AG04449 (cell line): ENCODE results near the gene AJUBA.

Experiments
- CTCF ChIA-PET: fragments of 350-600 bp; formaldehyde crosslinking; extraction: SDS; loops from one replicate; lab custom pipeline; 2021; ENCODE audit warnings: antibody characterized with exemption; lab: Yijun Ruan, JAX
- POLR2A ChIA-PET: fragments of 400-600, 350-600 bp; formaldehyde crosslinking; extraction: SDS; loops from one replicate; lab custom pipeline; 2020; ENCODE audit warnings: antibody characterized with exemption, inconsistent platforms; lab: Yijun Ruan, JAX
- DNase-seq: peaks from one replicate; pipeline ENCODE4 v3.0.0-alpha.2; 2010; ENCODE audit warnings: low read depth, low spot score
- H3K4me3 ChIP-seq: 2 replicates; pipeline ENCODE4 v1.5.1; 2011; ENCODE audit warnings: low read depth, mild to moderate bottlenecking, control low read depth, low read length
- TF ChIP-seq, protein P1 (sequence below): IDR thresholded peaks from one replicate; pipeline ENCODE4 v1.5.1; 2011; ENCODE audit warnings: mild to moderate bottlenecking, moderate library complexity, low read length, control low read depth, inconsistent platforms; ENCODE audit not compliant: insufficient read depth; ENCODE audit errors: missing control alignments

AJUBA gene

DNA sequence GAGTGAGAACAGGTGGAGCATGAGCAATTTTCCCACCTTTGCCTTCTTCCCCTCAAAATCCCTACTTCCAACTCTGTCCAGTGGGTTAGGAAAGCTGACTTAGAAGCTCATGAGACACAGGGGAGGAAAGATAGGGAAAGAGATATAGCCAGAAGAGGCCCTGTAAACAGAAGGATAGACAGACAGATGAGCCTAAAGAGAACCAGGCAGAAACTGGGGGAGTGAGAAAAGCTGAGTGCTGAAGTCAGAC, 5.0 kb downstream of the AJUBA start:
- TF ChIP-seq, protein P1, sequence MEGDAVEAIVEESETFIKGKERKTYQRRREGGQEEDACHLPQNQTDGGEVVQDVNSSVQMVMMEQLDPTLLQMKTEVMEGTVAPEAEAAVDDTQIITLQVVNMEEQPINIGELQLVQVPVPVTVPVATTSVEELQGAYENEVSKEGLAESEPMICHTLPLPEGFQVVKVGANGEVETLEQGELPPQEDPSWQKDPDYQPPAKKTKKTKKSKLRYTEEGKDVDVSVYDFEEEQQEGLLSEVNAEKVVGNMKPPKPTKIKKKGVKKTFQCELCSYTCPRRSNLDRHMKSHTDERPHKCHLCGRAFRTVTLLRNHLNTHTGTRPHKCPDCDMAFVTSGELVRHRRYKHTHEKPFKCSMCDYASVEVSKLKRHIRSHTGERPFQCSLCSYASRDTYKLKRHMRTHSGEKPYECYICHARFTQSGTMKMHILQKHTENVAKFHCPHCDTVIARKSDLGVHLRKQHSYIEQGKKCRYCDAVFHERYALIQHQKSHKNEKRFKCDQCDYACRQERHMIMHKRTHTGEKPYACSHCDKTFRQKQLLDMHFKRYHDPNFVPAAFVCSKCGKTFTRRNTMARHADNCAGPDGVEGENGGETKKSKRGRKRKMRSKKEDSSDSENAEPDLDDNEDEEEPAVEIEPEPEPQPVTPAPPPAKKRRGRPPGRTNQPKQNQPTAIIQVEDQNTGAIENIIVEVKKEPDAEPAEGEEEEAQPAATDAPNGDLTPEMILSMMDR: no peak
- ChIA-PET CTCF (interaction anchor here (0.8 to 32.7 kb wide), 11 partner anchors 8 to 420 kb away, joined by 3 to 1423 read pairs (median 7); partner anchors contain the start of genes AJUBA, CDH24, HAUS4 and PSMB11), POLR2A (interaction anchor here (0.6 to 3.2 kb wide), 8 partner anchors 8 to 100 kb away, joined by 3 to 18 read pairs (median 4); partner anchors contain the start of genes HAUS4 and PRMT5)
- no peak for DNase-seq
- H3K4me3 ChIP-seq: no peak overlapping the region; the same call in 1 of the 2 replicates

DNA sequence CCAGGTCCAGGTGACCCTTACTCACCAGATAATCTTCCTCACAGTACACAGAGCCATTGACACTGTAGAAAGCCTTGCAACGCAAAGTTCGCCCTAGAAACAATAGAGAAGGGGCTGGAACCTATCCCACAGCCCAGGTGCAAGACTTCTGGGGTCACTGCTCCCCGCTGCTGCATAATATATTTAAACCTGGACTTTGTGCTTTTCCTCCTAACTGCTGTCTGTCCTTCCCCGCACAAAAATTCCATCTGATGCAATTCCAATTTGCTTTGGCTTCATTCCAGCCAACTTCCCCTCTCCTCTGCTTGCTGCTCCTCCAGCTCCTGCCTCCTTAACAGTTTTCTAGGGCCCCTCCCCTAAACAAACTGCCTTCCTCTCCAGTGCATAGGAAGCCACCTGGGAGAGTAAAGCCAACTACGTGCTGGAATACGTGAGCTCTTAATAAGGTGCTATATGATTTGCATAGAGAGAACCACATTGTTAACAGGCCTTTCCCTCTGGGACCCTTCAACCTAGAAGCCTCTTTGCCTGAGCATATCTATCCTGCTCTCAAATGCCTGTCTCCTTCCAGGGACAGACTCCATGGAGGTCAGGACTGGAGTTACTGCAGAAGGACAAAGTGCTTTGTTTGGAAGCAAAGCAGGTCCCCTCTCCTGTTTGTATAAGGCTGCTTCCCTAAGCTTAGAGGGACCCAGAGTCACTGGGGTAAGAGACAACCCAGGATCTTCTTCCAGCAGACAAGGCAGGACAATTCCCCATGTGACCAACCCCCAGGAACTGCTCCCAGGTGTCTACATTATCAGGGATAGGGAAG, 5.5 kb downstream of the AJUBA start:
- ChIA-PET POLR2A (interaction anchor here (1.0 to 3.2 kb wide), 6 partner anchors 8 to 101 kb away, joined by 3 to 18 read pairs (median 4); partner anchors contain the start of genes HAUS4 and PRMT5), CTCF (interaction anchor here (1.4 to 32.7 kb wide), 11 partner anchors 9 to 420 kb away, joined by 3 to 1423 read pairs (median 7); partner anchors contain the start of genes AJUBA, CDH24, HAUS4 and PSMB11)
- TF ChIP-seq, protein P1: no peak
- no peak for DNase-seq
- H3K4me3 ChIP-seq: peak overlapping the region; percentile 21

DNA sequence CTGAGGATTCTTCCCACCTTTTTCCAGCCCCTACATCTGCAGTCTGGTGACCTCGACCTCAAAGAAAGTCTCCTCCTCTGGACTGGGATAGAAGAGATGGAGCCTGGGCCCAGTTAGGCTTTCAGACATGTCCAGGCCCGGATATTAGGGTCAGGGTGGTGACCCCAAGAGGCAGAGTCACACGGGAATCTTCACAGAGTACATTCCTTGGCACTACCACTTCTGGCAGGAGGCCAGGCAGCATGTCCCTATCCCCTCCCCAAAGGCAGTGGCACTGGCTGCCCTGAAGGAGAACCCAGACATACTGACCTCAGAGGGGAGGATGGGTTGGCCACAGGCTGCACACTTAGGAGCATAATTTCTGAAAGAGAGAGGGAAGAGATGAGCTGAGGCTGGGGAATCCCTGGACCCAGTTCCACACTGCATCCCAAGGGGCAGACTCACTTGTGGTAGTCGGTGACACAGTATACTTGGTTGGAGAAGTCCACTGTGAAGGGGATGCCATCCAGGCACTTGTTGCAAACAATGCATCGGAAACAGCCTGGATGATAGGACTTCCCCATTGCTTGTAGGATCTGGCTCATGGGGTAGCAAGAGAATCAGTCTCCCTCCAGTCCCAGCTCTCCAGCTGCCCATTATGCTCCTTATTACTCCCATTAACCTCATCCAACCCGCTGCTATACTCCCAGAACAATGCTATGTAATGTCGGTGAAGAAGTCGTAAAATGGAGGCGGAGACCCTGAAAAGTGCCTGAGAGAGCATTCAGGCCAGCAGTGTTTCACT, 7.6 kb downstream of the AJUBA start:
- CTCF ChIA-PET: interaction anchor here (1.0 to 32.7 kb wide), 10 partner anchors 8 to 411 kb away, joined by 3 to 1423 read pairs (median 12); partner anchors contain the start of genes AJUBA, CDH24, HAUS4 and PRMT5

DNA sequence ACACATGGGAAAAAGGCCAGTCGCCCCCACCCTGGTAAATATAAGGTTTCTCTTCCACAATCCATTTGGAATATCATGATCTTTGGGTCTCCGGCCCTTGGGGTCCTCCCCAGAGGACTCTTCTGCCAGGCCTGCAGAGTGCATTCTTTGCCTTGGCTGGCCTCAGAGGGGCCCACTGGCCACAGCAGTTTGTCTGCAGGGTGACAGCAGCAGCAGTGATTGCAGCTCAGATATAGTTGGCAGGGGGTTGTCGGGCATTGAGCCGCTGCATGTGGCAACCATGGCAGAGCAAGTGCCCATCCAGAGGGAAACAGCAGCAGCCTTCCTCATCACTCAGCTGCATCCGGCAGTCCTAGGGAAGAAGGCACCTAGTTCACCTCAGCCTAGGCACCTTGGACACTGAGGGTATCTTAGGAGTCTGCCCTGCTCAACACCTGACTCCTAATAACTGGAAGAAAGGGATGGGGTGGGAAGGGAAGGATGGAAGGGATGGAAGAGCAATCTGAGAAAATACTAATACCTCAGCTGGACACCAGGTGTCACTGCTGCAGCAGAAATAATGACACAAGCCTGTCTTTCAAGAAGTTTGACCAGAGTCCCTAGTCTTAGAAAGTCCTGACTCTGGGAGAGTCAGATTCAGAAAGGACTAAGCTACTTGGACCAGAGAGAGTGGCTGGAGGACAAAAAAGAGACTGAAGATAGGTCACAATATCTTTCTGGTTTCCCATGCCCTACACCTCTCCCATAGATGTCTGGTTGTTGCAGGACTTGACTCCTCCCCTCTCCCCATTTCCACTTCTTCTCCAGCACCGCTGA, 8.9 kb downstream of the AJUBA start:
- no peak overlapping the region for H3K4me3 ChIP-seq
- no peak for DNase-seq
- CTCF ChIA-PET: interaction anchor here (0.7 to 32.7 kb wide), 24 partner anchors 12 to 653 kb away, joined by 3 to 1423 read pairs (median 5); partner anchors contain the start of genes AJUBA, CDH24, HAUS4 and PRMT5
- TF ChIP-seq, protein P1: peak; percentile 52
- POLR2A ChIA-PET: interaction anchor here (0.7 to 2.6 kb wide), 6 partner anchors 9 to 137 kb away, joined by 3 to 10 read pairs (median 4); partner anchors contain the start of genes AJUBA, HAUS4 and MMP14

More for the DNA sequence above, 7.6 kb downstream of the AJUBA start:
- no peak for DNase-seq
- POLR2A ChIA-PET: interaction anchor here (1.0 to 1.4 kb wide), 2 partner anchors 11 to 18 kb away, joined by 4 read pairs; partner anchors contain the start of gene HAUS4
- TF ChIP-seq, protein P1: no peak
- no peak overlapping the region; the same call in 1 of the 2 replicates for H3K4me3 ChIP-seq

DNA sequence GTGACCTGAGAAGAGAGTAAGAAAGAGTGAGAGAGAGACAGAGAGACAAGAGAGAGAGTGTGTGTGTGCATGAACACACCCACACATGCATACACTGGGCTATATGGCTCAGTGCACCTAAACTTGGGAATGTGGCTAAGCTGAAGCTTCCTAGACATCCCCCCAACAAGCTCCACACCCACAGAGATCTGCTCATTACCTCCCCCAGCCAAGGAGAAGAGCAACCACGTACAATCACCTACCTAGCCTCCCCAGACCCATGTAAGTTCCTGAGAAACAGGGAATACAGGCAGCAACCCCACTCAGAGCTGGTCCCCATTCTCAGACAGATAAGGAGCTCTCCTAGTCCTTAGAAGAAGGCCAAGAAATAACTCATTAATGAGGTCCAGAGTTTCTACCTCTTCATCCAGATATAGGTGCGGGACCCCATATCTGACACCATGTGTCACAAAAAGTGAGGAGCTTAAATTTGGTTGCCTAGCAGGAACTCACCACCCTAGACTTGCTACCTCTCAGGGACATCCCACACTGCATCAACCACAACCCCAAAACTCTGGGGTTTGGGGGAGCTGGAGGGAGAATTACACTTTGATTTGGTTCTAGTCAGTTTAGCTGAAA, 9.9 kb downstream of the AJUBA start:
- ChIA-PET POLR2A (interaction anchor here (1.1 to 2.6 kb wide), 2 partner anchors 10 to 136 kb away, joined by 3 to 10 read pairs; partner anchors contain the start of genes AJUBA and MMP14), CTCF (interaction anchor here (0.7 to 32.7 kb wide), 21 partner anchors 13 to 652 kb away, joined by 3 to 1423 read pairs (median 5); partner anchors contain the start of genes AJUBA, CDH24, HAUS4 and PRMT5)
- no peak for DNase-seq
- no peak overlapping the region for H3K4me3 ChIP-seq
- TF ChIP-seq, protein P1: no peak
